RPMI7951 (cell line): ENCODE results near the gene SPDYE17. TPM values are rescaled to one million over a fixed set of nuclear protein-coding genes. Genes with fewer than 3 reads are reported as not detected.
A peak's percentile ranks its signal among the peaks of the same experiment; 100 is the strongest.
"Not testable (repeated sequence)": the region's sequence is repeated elsewhere in the genome, so short reads cannot be mapped to it uniquely, and the experiment has no call there.

Experiments
- DNase-seq: peaks from one replicate; pipeline ENCODE4 v3.0.0-alpha.2; 2012; ENCODE audit warnings: low read depth
- total RNA-seq: library from RNA; depleted of rRNA; stranded (reverse); fragments of >200 nt; shearing (Covaris generic); gene quantifications from 2 replicates; pipeline ENCODE4 v1.2.3, GENCODE V29; 2014

SPDYE17 gene
- total RNA-seq, 1 experiment from 2014 or later, result not detected

DNA sequence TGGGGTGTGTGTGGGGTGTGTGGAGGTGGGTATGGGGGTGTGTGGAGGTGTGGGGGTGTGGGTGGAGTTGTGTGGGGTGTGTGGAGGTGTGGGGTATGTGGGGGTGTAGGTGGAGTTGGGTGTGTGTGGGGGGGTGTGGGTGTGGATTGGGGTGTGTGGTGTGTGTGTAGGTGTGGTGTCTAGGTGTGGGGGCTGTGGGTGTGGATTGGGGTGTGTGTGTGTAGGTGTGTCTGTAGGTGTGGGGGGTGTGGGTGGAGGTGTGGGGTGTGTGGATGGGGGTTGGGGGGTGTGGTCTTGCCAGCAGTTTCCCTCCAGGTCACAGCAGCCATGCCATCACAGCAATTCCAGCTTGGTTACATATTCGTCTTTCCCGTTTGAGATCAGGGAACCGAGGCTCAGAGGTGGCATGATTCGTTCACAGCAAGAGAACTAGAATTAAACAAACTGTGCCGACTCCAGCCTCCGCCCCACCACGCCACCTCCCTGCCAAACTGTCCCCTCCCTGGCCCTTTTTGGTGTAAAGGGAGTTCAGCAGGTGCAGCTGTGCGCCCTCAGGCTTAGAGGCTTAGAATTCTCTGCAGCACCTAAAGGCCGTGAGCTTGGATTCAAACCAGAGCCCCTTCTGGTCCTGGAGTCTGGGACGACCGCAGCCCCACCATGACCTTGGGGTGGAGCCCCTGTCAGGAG lies 33.3 kb downstream of the SPDYE17 start:
- peak; percentile 11 for DNase-seq

DNA sequence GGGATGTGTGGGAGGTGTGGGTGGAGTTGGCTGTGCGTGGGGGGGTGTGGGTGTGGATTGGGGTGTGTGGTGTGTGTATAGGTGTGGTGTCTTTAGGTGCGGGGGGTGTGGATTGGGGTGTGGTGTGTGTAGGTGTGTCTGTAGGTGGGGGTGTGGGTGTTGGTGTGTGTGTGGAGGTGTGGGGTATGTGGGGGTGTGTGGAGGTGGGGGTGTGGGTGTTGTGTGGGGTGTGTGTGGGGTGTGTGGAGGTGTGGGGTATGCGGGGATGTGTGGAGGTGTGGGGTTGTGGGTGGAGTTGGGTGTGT lies 33.9 kb downstream of the SPDYE17 start:
- DNase-seq, result no peak

DNA sequence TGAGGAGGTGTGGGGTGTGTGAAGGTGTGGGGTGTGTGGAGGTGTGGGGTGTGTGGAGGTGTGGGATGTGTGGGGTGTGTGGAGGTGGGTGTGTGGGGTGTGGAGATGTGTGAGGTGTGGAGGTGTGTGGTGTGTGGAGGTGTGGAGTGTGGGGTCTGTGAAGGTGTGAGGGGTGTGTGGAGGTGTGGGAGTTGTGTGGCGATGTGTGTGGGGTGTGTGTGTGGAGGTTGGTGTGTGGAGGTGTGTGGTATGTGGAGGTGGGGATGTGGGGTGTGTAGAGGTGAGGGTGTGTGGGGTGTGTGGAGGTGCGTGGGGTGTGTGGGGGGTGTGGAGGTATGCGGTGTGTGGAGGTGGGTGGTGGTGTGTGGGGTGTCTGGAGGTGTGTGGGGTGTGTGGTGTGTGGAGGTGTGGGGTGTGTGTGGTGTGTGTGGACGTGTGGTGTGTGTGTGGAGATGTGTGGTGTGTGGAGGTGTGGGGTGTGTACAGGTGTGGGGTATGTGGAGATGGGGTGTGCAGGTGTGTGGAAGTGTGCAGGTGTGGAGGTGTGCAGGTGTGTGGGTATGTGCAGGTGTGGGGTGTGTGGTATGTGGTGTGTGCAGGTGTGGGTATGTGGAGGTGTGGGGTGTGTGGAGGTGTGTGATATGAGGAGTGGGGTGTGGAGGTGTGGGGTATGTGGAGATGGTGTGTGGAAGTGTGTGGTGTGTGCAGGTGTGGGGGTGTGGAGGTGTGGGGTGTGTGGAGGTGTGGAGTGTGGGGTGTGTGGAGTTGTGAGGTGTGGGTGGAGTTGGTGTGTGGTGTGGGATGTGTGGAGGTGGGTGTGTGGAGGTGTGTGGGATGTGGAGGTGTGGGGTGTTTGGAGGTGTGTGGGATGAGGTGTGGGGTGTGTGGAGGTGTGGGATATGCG lies 34.5 kb downstream of the SPDYE17 start:
- no peak for DNase-seq

DNA sequence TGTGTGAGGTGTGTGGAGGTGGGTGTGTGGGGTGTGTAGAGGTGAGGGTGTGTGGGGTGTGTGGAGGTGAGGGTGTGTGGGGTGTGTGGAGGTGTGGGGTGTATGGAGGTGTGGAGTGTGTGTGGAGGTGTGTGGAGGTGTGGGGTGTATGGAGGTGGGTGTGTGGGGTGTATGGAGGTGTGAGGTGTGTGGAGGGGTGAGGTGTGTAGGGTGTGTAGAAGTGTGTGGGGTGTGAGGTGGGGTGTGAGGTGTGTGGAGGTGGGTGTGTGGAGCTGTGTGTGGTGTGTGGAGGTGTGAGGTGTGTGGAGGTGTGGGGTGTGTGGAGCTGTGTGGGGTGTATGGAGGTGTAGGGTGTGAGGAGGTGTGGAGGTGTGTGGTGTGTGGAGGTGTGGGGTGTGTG lies 35.2 kb downstream of the SPDYE17 start:
- DNase-seq, result not testable (repeated sequence)

DNA sequence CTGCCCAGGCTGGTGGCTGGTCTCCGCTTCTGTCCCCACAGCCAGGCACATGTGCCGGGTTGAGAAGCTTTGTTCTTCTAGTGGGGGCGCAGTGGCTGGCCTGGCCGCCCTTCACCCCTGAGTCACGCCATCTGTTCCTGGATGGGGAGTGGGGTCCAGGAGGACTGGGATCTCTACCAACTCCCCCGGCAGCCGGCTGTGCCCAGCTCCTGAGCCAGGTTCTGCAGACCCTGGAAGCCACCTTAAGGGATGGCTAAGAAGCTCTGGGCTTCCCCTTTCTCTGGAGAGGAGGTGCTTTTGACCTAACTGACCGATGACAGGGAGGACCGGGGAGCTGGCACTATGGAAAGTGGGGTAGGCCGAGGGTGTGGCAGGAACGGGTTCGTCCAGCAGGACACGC lies 37.9 kb downstream of the SPDYE17 start:
- not testable (repeated sequence) for DNase-seq

DNA sequence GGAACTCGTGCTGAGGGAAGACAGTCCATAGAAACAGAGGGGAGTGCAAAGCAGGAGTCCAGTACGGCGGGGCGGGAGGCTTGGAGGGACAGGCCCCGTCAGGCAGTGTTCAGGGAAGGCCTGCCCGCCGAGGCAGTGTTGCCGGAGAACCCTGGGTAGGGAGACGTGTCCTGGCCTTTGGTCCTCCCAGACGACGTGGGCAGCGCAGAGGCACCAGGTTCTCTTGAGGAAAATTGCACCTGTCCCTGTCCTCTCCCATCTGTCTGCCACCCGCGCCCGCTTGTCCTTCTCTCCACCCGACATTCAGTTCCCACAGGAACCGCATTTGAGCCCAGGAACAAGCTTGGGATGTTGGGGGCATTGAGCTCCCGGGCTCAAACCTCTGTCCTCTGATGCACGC lies 38.3 kb downstream of the SPDYE17 start:
- DNase-seq, result not testable (repeated sequence)

DNA sequence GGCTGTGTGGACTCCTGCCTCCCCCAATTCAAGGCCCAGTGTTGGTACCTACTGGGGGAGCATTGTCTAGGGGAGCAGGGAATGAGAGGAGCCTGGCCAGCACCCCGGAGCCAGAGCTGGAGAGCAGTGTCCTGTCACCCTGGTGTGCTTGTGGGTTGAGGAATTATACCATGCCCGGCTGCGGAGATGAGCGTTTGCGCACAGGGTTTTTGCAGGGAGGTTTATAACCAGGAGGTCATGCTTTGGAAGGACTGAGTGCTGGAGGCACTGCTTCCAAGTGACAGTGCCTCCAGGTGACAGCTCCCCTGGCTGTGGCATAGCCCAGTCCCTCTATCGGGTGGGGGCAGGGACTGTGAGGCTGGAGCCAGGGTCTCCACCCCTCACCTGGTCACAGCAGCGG lies 39.3 kb downstream of the SPDYE17 start:
- not testable (repeated sequence) for DNase-seq

DNA sequence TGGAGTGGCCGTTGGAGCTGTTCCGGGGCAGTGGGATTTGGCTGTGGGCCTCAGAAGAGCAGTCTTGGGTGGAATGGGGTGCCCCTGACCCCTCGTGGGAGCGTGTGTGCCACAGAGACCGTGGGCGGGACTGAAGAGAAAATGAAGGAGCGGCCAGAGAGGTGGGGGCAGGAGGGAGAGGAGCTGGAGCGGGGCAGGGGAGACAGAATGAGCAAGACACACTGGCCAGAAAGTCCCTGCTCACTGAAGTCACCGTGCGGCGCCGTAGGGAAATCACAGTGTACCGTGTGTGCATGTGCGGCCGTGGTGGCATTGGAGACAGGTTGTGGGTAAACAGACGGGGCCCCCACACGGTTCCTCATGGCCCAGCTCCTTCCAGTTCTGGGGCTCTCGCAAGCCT lies 40.0 kb downstream of the SPDYE17 start:
- DNase-seq, result not testable (repeated sequence)

DNA sequence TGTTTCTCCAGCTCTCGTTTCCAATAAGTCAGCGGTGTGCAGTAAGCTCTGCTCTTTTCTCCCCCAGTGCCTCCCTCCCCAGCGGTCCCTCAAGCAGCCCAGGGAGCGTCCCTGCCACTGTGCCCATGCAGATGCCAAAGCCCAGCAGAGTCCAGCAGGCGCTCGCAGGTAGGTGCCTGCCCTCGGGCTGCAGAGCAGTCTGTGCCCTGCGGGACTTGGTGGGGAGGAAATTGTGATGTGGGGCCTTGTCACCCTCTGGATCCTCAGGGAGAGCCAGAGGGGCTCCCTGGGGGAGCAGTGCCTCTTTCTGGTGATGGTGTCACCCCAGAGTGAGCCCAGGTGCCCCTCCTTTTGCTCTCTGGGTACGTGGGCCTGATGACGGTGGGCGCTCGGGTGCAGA lies 42.0 kb downstream of the SPDYE17 start:
- DNase-seq, result not testable (repeated sequence)

DNA sequence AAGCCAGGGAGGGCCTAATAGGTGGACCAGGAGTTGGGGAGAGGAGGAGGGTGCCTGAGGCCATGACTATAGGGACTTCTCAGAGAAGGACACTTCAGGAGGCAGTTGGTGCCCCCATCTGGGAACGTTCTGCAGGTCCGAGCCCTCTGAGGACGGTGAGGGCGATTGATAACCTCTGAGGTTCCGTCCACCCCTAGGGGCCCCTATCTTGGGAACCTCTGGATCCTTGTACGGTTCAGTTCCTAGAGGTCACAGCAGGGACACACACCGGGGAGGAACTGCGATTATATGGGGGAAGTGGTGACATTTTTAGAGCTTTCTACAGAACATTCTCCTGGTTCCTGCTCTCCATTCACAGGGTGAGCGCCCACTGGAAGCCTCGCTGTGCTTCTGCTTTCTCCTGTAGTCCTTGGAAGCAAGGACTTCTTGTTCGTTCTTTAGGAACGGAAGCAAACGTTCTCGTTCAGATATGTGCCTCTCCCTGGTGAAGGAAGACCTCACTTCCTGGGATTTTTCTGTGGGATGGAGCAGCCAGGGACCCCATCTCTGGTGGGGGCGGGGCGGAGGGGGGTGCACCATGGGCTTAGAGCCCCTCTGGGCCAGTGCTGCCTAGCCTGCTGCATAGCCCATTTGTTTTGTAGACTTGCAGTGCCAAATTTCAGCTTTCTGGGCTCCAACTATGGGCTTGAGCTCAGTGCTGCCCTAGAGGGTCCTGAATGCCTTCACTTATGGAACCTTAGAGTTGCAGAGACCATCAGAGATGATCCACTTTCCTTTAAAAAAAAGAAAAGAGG lies 46.0 kb downstream of the SPDYE17 start:
- not testable (repeated sequence) for DNase-seq

DNA sequence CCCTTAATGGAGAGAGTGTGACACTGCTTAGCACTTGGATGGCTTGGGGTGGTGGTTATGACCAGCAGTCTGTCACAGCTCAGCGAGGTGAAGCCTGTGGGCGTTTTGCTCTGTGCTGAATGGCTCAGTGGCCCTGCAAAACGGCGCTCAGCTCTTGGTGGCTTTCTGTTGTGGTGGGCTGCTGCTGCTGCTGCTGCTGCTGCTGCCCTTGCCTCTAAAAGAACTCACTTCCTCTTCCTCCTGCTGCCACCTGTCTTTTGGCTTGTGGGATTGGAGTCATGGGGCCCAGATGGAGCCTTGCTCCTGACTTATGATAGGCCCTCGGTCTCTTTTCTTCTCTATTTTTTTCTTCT lies 47.4 kb downstream of the SPDYE17 start:
- not testable (repeated sequence) for DNase-seq

DNA sequence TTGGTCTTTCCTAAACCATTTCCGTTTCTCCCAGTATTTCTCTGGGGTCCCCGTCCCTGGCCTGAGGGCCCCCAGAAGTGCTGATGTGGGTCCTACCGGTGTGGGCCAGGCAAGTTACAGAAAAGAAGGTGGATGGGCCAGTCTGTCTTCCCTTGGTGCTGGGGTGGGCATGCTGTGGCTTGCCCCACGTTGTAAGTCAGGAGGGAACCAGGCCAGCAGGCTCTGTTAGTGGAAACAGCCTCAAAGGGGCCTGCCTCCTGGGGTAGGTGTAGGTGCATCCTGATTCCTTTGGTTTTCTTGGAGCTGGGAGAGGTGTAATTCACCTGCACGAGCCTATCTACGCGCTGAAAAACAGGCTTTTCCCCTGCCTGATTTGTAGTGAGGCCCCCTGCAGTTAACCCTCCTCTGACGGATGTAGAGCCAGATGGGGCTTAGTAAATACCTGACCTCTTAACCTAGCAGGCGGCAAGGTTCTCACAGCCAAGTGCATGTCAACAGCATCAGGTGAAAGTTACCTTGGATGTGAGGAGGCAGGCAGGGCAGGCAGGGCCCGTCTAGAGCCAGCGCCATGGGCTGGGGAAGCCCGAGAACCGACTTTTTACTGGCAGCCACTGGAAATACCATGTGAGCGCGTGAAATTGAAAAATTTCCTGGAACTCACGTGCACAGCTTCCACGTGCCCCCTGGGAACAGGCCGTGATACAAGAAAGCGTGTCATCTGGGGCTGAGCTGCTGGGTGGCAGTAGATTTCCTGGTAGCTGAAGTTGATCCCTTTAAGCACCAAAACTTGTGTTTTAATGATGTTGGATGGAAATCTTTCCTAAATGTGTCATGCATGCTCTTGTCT lies 48.0 kb downstream of the SPDYE17 start:
- DNase-seq, result not testable (repeated sequence)

DNA sequence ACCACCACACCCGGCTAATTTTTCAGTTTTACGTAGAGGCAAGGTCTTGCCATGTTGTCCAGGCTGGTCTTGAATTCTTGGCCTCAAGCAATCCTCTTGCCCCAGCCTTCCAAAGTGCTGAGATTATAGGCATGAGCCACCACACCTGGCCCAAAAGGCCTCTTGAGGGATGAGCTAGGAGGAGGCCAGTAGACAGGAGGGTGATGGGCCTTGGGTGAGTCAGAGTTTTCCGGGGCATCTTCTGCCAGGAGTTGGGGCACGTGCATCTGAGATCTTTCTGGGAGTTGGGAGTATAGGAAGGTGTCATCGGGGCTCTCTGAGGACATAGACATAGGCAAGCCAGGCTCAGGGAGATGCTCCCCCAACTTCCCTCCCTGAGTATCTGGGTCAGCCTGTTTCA lies 48.8 kb downstream of the SPDYE17 start:
- not testable (repeated sequence) for DNase-seq

DNA sequence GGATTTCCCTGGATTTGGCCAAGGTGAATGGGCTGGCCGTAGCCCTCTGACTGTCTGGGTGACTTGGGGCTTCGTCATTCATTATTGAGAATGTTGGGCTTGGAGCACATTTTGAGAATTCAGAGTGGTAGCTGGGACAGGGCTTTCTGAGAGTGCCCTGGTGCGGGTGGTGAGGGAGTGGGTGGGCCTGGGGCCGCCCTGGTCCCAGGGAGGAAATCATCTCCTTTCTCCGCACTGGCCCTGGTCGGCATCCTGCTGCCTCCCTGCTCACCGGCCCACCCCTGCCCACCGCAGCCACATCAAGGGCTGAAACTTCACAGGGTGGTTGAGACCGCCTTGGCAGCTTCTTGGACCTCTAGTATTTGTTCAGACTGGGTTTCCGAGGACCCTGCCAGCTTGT lies 49.7 kb downstream of the SPDYE17 start:
- DNase-seq, result not testable (repeated sequence)

DNA sequence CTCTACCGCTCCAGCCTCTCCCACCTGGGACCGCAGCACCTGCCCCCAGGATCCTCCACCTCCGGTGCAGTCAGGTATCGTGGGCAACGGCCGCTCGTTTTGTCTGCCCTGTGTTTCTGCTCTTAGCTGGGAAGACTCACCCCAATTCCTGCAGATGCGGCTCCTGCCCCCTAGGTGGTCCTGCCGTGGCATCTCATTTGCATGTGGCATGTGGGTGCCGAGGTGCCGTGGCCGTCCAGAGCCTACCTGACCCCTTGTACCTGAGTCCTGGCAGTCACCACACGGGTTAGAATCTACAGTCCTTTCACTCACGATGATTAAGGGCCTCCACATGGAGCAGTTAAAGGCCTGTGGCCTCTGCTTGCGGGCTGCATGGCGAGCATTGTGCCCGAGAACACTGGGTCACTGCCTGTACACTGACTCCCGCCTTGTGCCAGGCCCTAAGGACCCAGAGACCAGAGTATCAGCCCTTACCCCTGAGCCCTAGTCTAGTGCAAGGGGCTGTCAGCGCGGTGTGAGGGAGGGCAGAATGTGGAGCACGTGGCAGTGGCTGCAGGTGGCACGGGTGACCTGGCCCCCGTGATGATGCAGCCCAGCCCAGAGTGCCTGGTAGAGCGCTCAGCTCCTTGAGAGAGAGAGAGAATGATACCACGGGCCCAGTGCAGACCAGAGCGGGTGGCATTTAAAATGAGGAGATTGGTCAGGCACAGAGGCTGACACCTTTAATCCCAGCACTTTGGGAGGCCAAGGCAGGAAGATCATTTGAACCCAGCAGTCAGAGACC lies 50.8 kb downstream of the SPDYE17 start:
- DNase-seq, result not testable (repeated sequence)

DNA sequence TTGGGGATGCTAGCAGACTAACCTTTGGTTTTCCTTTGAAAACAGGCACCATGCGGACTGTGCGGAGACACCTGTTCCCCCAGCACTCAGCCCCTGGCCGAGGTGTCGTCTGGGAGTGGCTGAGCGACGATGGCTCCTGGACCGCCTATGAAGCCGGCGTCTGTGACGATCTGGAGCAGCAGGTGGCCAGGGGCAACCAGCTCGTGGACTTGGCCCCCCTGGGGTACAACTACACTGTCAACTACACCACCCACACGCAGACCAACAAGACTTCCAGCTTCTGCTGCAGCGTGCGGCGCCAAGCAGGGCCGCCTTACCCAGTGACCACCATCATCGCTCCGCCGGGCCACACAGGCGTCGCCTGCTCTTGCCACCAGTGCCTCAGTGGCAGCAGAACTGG lies 51.6 kb downstream of the SPDYE17 start:
- DNase-seq, result not testable (repeated sequence)

DNA sequence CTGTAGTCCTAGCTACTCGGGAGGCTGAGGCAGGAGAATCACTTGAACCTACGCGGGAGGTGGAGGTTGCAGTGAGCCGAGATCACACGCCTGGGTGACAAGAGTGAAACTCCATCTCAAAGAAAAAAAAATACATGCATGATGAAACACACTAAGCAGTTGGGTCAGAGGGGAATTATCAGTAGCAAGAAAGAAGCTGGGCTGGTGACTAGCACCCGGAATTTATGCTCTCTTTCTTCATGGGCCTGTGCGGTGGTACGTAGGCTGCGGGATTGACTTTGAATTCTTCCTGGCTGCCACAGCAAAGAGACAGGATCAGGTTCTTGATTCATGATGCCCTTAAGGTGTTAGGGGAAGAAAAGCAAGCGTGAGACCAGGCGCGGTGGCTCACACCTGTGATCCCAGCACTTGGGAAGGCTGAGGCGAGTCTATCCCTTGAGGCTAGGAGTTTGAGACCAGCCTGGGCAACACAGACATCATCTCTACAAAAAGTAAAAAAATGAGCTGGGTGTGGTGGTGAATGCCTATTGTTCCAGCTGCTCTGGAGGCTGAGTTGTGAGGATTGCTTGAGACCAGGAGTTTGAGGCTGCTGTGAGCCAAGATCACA lies 54.3 kb downstream of the SPDYE17 start:
- DNase-seq, result not testable (repeated sequence)

DNA sequence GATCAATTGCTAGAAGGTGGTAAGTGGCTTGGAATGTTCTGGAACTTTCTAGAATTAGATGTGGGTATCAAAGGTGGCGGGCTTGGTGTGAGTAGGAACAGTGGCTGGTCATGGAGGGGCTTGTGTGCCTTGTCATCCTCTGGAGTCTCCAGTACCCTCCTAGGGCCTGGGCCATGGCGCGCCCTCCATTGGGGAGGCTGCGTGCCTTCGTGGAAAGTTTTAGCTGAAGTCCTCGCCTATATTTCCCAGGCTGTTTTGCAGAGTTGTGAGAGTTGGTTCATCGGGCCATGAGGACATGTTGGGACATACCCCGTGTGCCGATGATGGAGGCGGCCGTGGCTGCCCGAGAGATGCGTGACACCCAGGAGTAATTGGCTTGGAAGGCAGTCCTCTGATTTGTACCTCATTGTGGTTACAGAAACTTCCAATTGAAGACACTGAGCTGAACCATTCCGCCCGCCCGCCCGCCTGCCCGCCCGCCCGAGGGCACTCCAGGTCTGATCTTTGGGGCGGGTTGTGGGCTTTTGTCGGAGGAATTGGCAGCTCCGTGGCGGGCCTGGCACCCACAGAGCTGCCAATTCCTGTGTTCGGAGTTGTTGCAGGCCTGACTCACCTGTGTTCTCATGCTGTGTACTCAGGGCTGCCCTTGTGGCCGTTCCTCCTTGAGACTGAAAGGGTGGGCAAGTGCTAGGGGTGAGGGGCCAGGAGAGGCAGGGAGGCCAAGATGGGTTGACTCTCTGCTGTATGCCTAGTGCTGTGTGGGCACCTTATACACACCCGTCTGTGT lies 57.2 kb downstream of the SPDYE17 start:
- not testable (repeated sequence) for DNase-seq

DNA sequence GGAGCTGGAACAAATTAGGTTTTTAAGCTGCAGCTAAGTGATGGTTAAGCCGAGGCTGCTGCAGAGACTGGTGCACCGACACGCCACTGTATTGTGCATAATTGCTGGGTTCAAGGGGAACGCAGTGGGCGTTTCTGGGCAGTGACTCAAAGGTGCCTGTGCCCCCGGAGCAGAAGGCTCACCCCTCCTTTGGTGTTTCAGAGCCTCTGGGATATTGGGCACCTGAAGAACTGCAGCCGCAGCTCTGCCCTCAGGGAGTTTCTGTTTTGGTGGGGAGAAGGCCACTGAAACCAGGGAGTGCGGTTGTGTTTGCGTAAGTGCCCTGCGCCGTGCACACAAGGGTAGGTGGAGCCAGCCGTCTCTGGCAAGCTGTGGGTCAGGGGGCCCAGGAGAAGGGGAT lies 57.8 kb downstream of the SPDYE17 start:
- not testable (repeated sequence) for DNase-seq
